ENCODE results near the gene FADS1.

FADS1 gene

GRCh38 chr11:61784506-61784805 is 32.3 kb downstream of the FADS1 start:
- H3K27me3 Mint-ChIP-seq (ENCODE audit: low read depth) = no peaks in the 10 kb centered on the region
- H3K4me3 Mint-ChIP-seq = no peak overlapping the region
- TF ChIP-seq CTCF (IDR thresholded peaks at IDR 0.05; ENCODE audit: unreplicated experiment in 3 of 3) = no peak
- H3K9me3 Mint-ChIP-seq = no peaks in the 10 kb centered on the region
- H3K4me1 Mint-ChIP-seq = no peaks in the 10 kb centered on the region
- peaks cover 31% of the 10 kb centered on the region for H3K36me3 Mint-ChIP-seq (ENCODE audit: low read depth)
- H3K27ac Mint-ChIP-seq = peak overlapping the region in 1 of 3 experiments; percentile 57

GRCh38 chr11:61783717-61784505 is 32.9 kb downstream of the FADS1 start:
- Mint-ChIP-seq H3K4me1 (no peaks in the 10 kb centered on the region), H3K27ac (peak overlapping the region in 2 of 3 experiments; percentile 34 to 57), H3K9me3 (no peaks in the 10 kb centered on the region), H3K36me3 (ENCODE audit: low read depth) (peaks cover 29% of the 10 kb centered on the region), H3K4me3 (no peak overlapping the region), H3K27me3 (ENCODE audit: low read depth) (no peaks in the 10 kb centered on the region)
- no peak for TF ChIP-seq CTCF (IDR thresholded peaks at IDR 0.05; ENCODE audit: unreplicated experiment in 3 of 3)

GRCh38 chr11:61782841-61783240 is 34.0 kb downstream of the FADS1 start:
- H3K4me3 Mint-ChIP-seq = no peak overlapping the region
- no peaks in the 10 kb centered on the region for H3K9me3 Mint-ChIP-seq
- H3K27me3 Mint-ChIP-seq (ENCODE audit: low read depth) = no peaks in the 10 kb centered on the region
- no peak overlapping the region for H3K27ac Mint-ChIP-seq
- H3K4me1 Mint-ChIP-seq = no peaks in the 10 kb centered on the region
- TF ChIP-seq CTCF (IDR thresholded peaks at IDR 0.05; ENCODE audit: unreplicated experiment in 3 of 3) = no peak
- peaks cover 29% of the 10 kb centered on the region for H3K36me3 Mint-ChIP-seq (ENCODE audit: low read depth)

- no peaks in the 10 kb centered on the region for H3K9me3 Mint-ChIP-seq
- peaks cover 30% of the 10 kb centered on the region for H3K36me3 Mint-ChIP-seq (ENCODE audit: low read depth)
- H3K4me3 Mint-ChIP-seq = no peak overlapping the region
- no peak for TF ChIP-seq CTCF (IDR thresholded peaks at IDR 0.05; ENCODE audit: unreplicated experiment in 3 of 3)
- H3K27ac Mint-ChIP-seq = no peak overlapping the region
- no peaks in the 10 kb centered on the region for H3K27me3 Mint-ChIP-seq (ENCODE audit: low read depth)
- H3K4me1 Mint-ChIP-seq = no peaks in the 10 kb centered on the region
Observed at GRCh38 chr11:61782299-61782698, 34.5 kb downstream of the FADS1 start.

GRCh38 chr11:61781585-61781984 is 35.2 kb downstream of the FADS1 start:
- Mint-ChIP-seq H3K9me3 (no peaks in the 10 kb centered on the region), H3K4me1 (no peaks in the 10 kb centered on the region), H3K27me3 (ENCODE audit: low read depth) (no peaks in the 10 kb centered on the region), H3K36me3 (ENCODE audit: low read depth) (peaks cover 27% of the 10 kb centered on the region), H3K4me3 (no peak overlapping the region), H3K27ac (no peak overlapping the region)
- TF ChIP-seq CTCF (IDR thresholded peaks at IDR 0.05; ENCODE audit: unreplicated experiment in 3 of 3) = no peak

GRCh38 chr11:61780581-61781162 is 36.1 kb downstream of the FADS1 start:
- Mint-ChIP-seq H3K27ac (no peak overlapping the region), H3K9me3 (no peaks in the 10 kb centered on the region), H3K4me1 (no peaks in the 10 kb centered on the region), H3K36me3 (ENCODE audit: low read depth) (peaks cover 26% of the 10 kb centered on the region), H3K4me3 (no peak overlapping the region), H3K27me3 (ENCODE audit: low read depth) (no peaks in the 10 kb centered on the region)
- no peak for TF ChIP-seq CTCF (IDR thresholded peaks at IDR 0.05; ENCODE audit: unreplicated experiment in 3 of 3)

Data from nephron (organoid).